ENCODE measurements around the gene PLAAT2. TPM values are rescaled to one million over a fixed set of nuclear protein-coding genes. Genes with fewer than 3 reads are reported as not detected.

PLAAT2 gene
- total and polyA plus RNA-seq, 9 of the 15 experiments (the other 6 are each of a cell fraction or from before 2014, with no cell fraction given) = not detected

- Histone ChIP-seq H3K4me3 (no peak overlapping the region), H4K20me1 (replicated peaks; ENCODE audit: control insufficient read depth, insufficient read depth, low read length) (no peaks in the 10 kb centered on the region), H3K4me2 (ENCODE audit: insufficient read depth, low read length) (no peak overlapping the region), H3K9ac (ENCODE audit: insufficient read depth in 1 of 2, low read depth in 2 of 2, low read length in 2 of 2) (no peak overlapping the region), H2AFZ (ENCODE audit: low read depth, low read length) (0 out of 2 replicates have a peak overlapping the region, but pooled peaks have one; percentile 48), H3K9me3 (replicated peaks; ENCODE audit: control insufficient read depth, insufficient read depth, low read depth, low read length) (no peaks in the 10 kb centered on the region), H3K27ac (ENCODE audit: extremely low read depth, low read depth, low read length) (no peak overlapping the region), H3K36me3 (ENCODE audit: control insufficient read depth, insufficient read depth, low read length) (no peaks in the 10 kb centered on the region), H3K4me1 (replicated peaks in 1 of 2; ENCODE audit: control insufficient read depth in 2 of 2, insufficient read depth in 2 of 2, low read length in 2 of 2) (peaks cover 24 to 43% of the 10 kb centered on the region in 2 experiments), H3K79me2 (ENCODE audit: control insufficient read depth, insufficient read depth, low read length) (no peaks in the 10 kb centered on the region), H3K27me3 (ENCODE audit: control insufficient read depth in 2 of 2, insufficient read depth in 2 of 2, low read length in 2 of 2) (no peaks in the 10 kb centered on the region), H3K9me1 (ENCODE audit: control insufficient read depth, insufficient read depth, low read length) (no peaks in the 10 kb centered on the region)
- POLR2A ChIA-PET = no interaction called here
- intact Hi-C loops (cut with micrococcal nuclease) = no loop called here
- in situ Hi-C loops (cut with MboI) = no loop called here
- FAIRE-seq (no peak), DNase-seq (ENCODE audit: extremely low read depth in 1 of 4, low spot score in 3 of 4) (no peak), ATAC-seq (no peak)
- CTCF ChIA-PET (ENCODE audit: low intra/inter-chr PET ratio) = no interaction called here
- BruUV-seq (replicated peaks) = no TSS peak
- WGBS (ENCODE audit: insufficient coverage, low coverage, missing lambda C conversion rate) = 35% methylated on average over 7 of the region's 7 CpGs
- TF ChIP-seq POLR2AphosphoS5 (IDR thresholded peaks at IDR 0.05; ENCODE audit: control insufficient read depth, insufficient read depth, low read depth, low read length) (no peak), ZNF318 (IDR thresholded peaks at IDR 0.05; ENCODE audit: borderline replicate concordance in 1 of 2, low read depth in 1 of 2) (no peak), CBFA2T2 (conservative IDR thresholded peaks at IDR 0.05) (peak; percentile 59), TOE1 (IDR thresholded peaks at IDR 0.05; ENCODE audit: borderline replicate concordance) (peak; percentile 85), TOE1 (CRISPR knock-in tag; IDR thresholded peaks at IDR 0.05; ENCODE audit: borderline replicate concordance, low read depth) (no peak), ZHX1 (conservative IDR thresholded peaks at IDR 0.05; ENCODE audit: low read length) (no peak), RFX1 (IDR thresholded peaks at IDR 0.05) (peak; percentile 75), USF1 (CRISPR knock-in tag; IDR thresholded peaks at IDR 0.05) (peak; percentile 78), ZNF561 (CRISPR knock-in tag; conservative IDR thresholded peaks at IDR 0.05) (no peak), RAD51 (IDR thresholded peaks at IDR 0.05; ENCODE audit: borderline replicate concordance, low read depth) (peak; percentile 92)
Measured at GRCh38 chr11:63564056-63564774, 1.0 kb upstream of the PLAAT2 start.

Measured in K562 (cell line).